ENCODE results near the gene SLAMF9. TPM values are rescaled to one million over a fixed set of nuclear protein-coding genes. Genes with fewer than 3 reads are reported as not detected.

The SLAMF9 gene
- total and polyA plus RNA-seq, 2 of the 8 experiments (the other 6 are each of a cell fraction or from before 2014, with no cell fraction given): not detected

GRCh38 chr1:159928491-159929050, 25.5 kb downstream of the SLAMF9 start:
- H3K4me2 ChIP-seq (ENCODE audit: insufficient read depth in 1 of 2, low read depth in 2 of 2, low read length in 2 of 2): no peak overlapping the region
- no peak overlapping the region for H3K9ac ChIP-seq (replicated peaks in 1 of 4; ENCODE audit: extremely low read depth in 1 of 4, low read depth in 3 of 4, low read length in 3 of 4)
- ChIA-PET CTCF (ENCODE audit: partially characterized antibody) (interaction anchor here (0.7 to 35.5 kb wide), 6 partner anchors 8 to 130 kb away, joined by 3 to 696 read pairs (median 28); no protein-coding TSS in a partner anchor), POLR2A (ENCODE audit: partially characterized antibody) (interaction anchor here (1.0 kb wide), 1 partner anchor 11 kb away, joined by 3 read pairs; no protein-coding TSS in a partner anchor)
- no peak overlapping the region for H2BK12ac ChIP-seq (ENCODE audit: low read depth, low read length)
- no peak overlapping the region for H4K5ac ChIP-seq (ENCODE audit: insufficient read length, low read depth, low read length)
- H3K18ac ChIP-seq (ENCODE audit: extremely low read depth, low read length): no peak overlapping the region
- 95% methylated on average over 12 of the region's 18 CpGs; no CpG with 5 or more reads in 1 of the 2 experiments for WGBS, 2 experiments (ENCODE audit: extremely low coverage in 1 of 2, insufficient coverage in 1 of 2, insufficient read length in 1 of 2, insufficient replicate concordance in 2 of 2, low coverage in 1 of 2, low lambda C conversion rate in 2 of 2, missing lambda C conversion rate in 1 of 2)
- H2BK15ac ChIP-seq (ENCODE audit: low read length): no peak overlapping the region
- H3K23me2 ChIP-seq (ENCODE audit: low read depth, low read length): peaks cover 17% of the 10 kb centered on the region; the same call in 1 of the 2 replicates
- H3K36me3 ChIP-seq (ENCODE audit: control insufficient read depth in 2 of 4, insufficient read depth in 4 of 4, low read length in 3 of 4): peaks cover 0 to 23% (median 10%) of the 10 kb centered on the region in 4 experiments; a peak in 4 of 8 replicates
- H3K56ac ChIP-seq (replicated peaks; ENCODE audit: insufficient read length, low read depth, low read length): no peak overlapping the region
- H2BK120ac ChIP-seq (replicated peaks; ENCODE audit: low read depth, low read length): no peak overlapping the region
- H3K27me3 ChIP-seq (replicated peaks in 1 of 4; ENCODE audit: control insufficient read depth in 3 of 4, extremely low read depth in 1 of 4, insufficient read depth in 3 of 4, low read length in 3 of 4): peaks cover 0 to 17% (median 8%) of the 10 kb centered on the region in 4 experiments; a peak in 5 of 7 replicates
- 0 out of 4 replicates have a peak, but pooled peaks cover 0 to 2% of the 10 kb centered on the region in 2 experiments for H3K79me2 ChIP-seq (ENCODE audit: control insufficient read depth in 1 of 2, insufficient read depth in 2 of 2, low read length in 2 of 2)
- FAIRE-seq: no peak
- H3K27ac ChIP-seq (ENCODE audit: low read depth, low read length): no peak overlapping the region
- no peak overlapping the region for H4K91ac ChIP-seq (replicated peaks; ENCODE audit: insufficient read length, low read length)
- no peak for DNase-seq (ENCODE audit: low read depth in 1 of 2, low spot score in 2 of 2)
- H3K4ac ChIP-seq (replicated peaks; ENCODE audit: insufficient read length, low read depth, low read length): no peak overlapping the region
- H4K20me1 ChIP-seq (replicated peaks in 1 of 2; ENCODE audit: control insufficient read depth in 1 of 2, insufficient read depth in 2 of 2, low read length in 2 of 2): peaks cover 0 to 3% of the 10 kb centered on the region in 2 experiments
- no peak overlapping the region for H2AFZ ChIP-seq (ENCODE audit: low read length)
- H4K8ac ChIP-seq (ENCODE audit: extremely low read depth, insufficient read depth, low read length): no peak overlapping the region
- H2BK20ac ChIP-seq (ENCODE audit: low read length): no peak overlapping the region
- no peak overlapping the region for H2AK5ac ChIP-seq (ENCODE audit: low read depth, low read length)
- H3K4me3 ChIP-seq (ENCODE audit: extremely low read depth in 1 of 4, insufficient read depth in 2 of 4, low read depth in 3 of 4, low read length in 4 of 4): no peak overlapping the region
- no peak overlapping the region for H2BK5ac ChIP-seq (ENCODE audit: low read depth, low read length)
- no peaks in the 10 kb centered on the region for H3K9me3 ChIP-seq (ENCODE audit: insufficient read depth in 2 of 2, low read depth in 1 of 2, low read length in 1 of 2)
- H3K79me1 ChIP-seq (ENCODE audit: low read depth, low read length): no peaks in the 10 kb centered on the region
- H3K14ac ChIP-seq (ENCODE audit: insufficient read length): no peak overlapping the region
- peaks cover 3 to 12% (median 8%) of the 10 kb centered on the region in 4 experiments for H3K4me1 ChIP-seq (replicated peaks in 1 of 4; ENCODE audit: control insufficient read depth in 3 of 4, insufficient read depth in 4 of 4, low read length in 3 of 4)
- no peak overlapping the region for H3K23ac ChIP-seq (ENCODE audit: insufficient read length)
- no peak for TF ChIP-seq TBP (IDR thresholded peaks at IDR 0.05; ENCODE audit: low read depth, low read length)
- TF ChIP-seq CTBP2 (IDR thresholded peaks at IDR 0.05; ENCODE audit: borderline replicate concordance, insufficient read depth, insufficient read length, low read length): no peak
- no peak for TF ChIP-seq RBBP5 (IDR thresholded peaks at IDR 0.05; ENCODE audit: borderline replicate concordance, low read depth, low read length)
- TF ChIP-seq SRF (IDR thresholded peaks at IDR 0.05; ENCODE audit: low read depth, low read length): no peak
- no peak for TF ChIP-seq JUN (IDR thresholded peaks at IDR 0.05; ENCODE audit: low read depth, low read length)
- no peak for TF ChIP-seq PHF8 (conservative IDR thresholded peaks at IDR 0.05; ENCODE audit: low read depth, low read length)
- no peak for TF ChIP-seq GABPA (IDR thresholded peaks at IDR 0.05; ENCODE audit: borderline replicate concordance, insufficient read depth, low read length)
- TF ChIP-seq SP1 (IDR thresholded peaks at IDR 0.05; ENCODE audit: low read depth, low read length): no peak
- TF ChIP-seq E2F6 (IDR thresholded peaks at IDR 0.05): no peak
- no peak for TF ChIP-seq BCL11A (IDR thresholded peaks at IDR 0.05; ENCODE audit: low read depth in 2 of 2, low read length in 2 of 2)
- TF ChIP-seq EGR1 (IDR thresholded peaks at IDR 0.05; ENCODE audit: borderline replicate concordance, low read depth, low read length): no peak
- TF ChIP-seq TAF7 (optimal IDR thresholded peaks at IDR 0.05; ENCODE audit: borderline replicate concordance, low read depth, low read length): no peak

All from H1 (cell line).